ENCODE data around the gene LY6G5C. TPM values are rescaled to one million over a fixed set of nuclear protein-coding genes. Genes with fewer than 3 reads are reported as not detected.

Gene LY6G5C
- total RNA-seq, 1 experiment from 2014 or later, result 1.7 TPM

GRCh38 chr6:31687321-31687720 lies 6.5 kb upstream of the LY6G5C start:
- intact Hi-C loops (cut with micrococcal nuclease), result no loop called here
- BruUV-seq (replicated peaks), result no TSS peak

GRCh38 chr6:31686483-31686882 lies 5.6 kb upstream of the LY6G5C start:
- Histone ChIP-seq H3K4me1 (ENCODE audit: control insufficient read depth in 1 of 2, insufficient read depth in 2 of 2, low read length in 2 of 2) (peaks cover 14 to 21% of the 10 kb centered on the region in 2 experiments), H3K4me2 (ENCODE audit: low read length) (no peak overlapping the region), H3K4me3 (replicated peaks in 1 of 2; ENCODE audit: low read depth in 1 of 2, low read length in 2 of 2) (no peak overlapping the region), H4K20me1 (ENCODE audit: insufficient read depth) (no peaks in the 10 kb centered on the region), H3K9me3 (ENCODE audit: control insufficient read depth in 1 of 2, insufficient read depth in 1 of 2, low read depth in 1 of 2, low read length in 2 of 2) (no peaks in the 10 kb centered on the region), H3K36me3 (ENCODE audit: control insufficient read depth in 1 of 2, insufficient read depth in 2 of 2, low read length in 2 of 2) (peaks cover 7 to 25% of the 10 kb centered on the region in 2 experiments; a peak in 2 of 4 replicates), H3K9ac (ENCODE audit: low read length) (no peak overlapping the region), H3K79me2 (ENCODE audit: insufficient read depth, low read length) (no peaks in the 10 kb centered on the region), H3K27me3 (ENCODE audit: insufficient read depth, low read length) (no peaks in the 10 kb centered on the region), H3K27ac (ENCODE audit: low read depth, low read length) (no peak overlapping the region), H3K9me2 (ENCODE audit: insufficient read depth) (no peaks in the 10 kb centered on the region), H2AFZ (ENCODE audit: low read depth, low read length, poor library complexity, severe bottlenecking) (no peak overlapping the region)
- DNase-seq (ENCODE audit: low read depth, low spot score) (no peak), ATAC-seq (no peak)
- intact Hi-C loops (cut with micrococcal nuclease), result no loop called here
- no TSS peak for BruUV-seq (replicated peaks)
- POLR2A ChIA-PET, result no interaction called here
- CTCF ChIA-PET, result no interaction called here
- RAD21 ChIA-PET (ENCODE audit: low non-redundant PET in 1 of 2, low total read pairs in 2 of 2, uncharacterized antibody in 2 of 2, unreplicated experiment in 2 of 2), result no interaction called here
- TF ChIP-seq, protein P1, sequence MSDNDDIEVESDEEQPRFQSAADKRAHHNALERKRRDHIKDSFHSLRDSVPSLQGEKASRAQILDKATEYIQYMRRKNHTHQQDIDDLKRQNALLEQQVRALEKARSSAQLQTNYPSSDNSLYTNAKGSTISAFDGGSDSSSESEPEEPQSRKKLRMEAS (IDR thresholded peaks at IDR 0.05), result no peak
- TF ChIP-seq CBX3 (IDR thresholded peaks at IDR 0.05; ENCODE audit: low read depth), result no peak
- TF ChIP-seq, protein P2, sequence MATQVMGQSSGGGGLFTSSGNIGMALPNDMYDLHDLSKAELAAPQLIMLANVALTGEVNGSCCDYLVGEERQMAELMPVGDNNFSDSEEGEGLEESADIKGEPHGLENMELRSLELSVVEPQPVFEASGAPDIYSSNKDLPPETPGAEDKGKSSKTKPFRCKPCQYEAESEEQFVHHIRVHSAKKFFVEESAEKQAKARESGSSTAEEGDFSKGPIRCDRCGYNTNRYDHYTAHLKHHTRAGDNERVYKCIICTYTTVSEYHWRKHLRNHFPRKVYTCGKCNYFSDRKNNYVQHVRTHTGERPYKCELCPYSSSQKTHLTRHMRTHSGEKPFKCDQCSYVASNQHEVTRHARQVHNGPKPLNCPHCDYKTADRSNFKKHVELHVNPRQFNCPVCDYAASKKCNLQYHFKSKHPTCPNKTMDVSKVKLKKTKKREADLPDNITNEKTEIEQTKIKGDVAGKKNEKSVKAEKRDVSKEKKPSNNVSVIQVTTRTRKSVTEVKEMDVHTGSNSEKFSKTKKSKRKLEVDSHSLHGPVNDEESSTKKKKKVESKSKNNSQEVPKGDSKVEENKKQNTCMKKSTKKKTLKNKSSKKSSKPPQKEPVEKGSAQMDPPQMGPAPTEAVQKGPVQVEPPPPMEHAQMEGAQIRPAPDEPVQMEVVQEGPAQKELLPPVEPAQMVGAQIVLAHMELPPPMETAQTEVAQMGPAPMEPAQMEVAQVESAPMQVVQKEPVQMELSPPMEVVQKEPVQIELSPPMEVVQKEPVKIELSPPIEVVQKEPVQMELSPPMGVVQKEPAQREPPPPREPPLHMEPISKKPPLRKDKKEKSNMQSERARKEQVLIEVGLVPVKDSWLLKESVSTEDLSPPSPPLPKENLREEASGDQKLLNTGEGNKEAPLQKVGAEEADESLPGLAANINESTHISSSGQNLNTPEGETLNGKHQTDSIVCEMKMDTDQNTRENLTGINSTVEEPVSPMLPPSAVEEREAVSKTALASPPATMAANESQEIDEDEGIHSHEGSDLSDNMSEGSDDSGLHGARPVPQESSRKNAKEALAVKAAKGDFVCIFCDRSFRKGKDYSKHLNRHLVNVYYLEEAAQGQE (IDR thresholded peaks at IDR 0.05; ENCODE audit: low read depth), result no peak
- TF ChIP-seq SIN3A (IDR thresholded peaks at IDR 0.05; ENCODE audit: low read depth), result no peak
- TF ChIP-seq YY1 (IDR thresholded peaks at IDR 0.05; ENCODE audit: extremely low read depth, insufficient replicate concordance, low read depth, low read length), result no peak
- no peak for TF ChIP-seq ELF1 (IDR thresholded peaks at IDR 0.05; ENCODE audit: borderline replicate concordance, low read depth)
- no peak for TF ChIP-seq FOSL1 (IDR thresholded peaks at IDR 0.05; ENCODE audit: low read depth)
- no peak for TF ChIP-seq EGR1 (IDR thresholded peaks at IDR 0.05; ENCODE audit: low read depth)
- no peak for TF ChIP-seq RAD21 (IDR thresholded peaks at IDR 0.05; ENCODE audit: low read depth)
- TF ChIP-seq SP1 (IDR thresholded peaks at IDR 0.05; ENCODE audit: low read depth), result no peak
- TF ChIP-seq TCF7L2 (IDR thresholded peaks at IDR 0.05; ENCODE audit: borderline replicate concordance, extremely low read depth, insufficient read depth, insufficient read length), result no peak
- TF ChIP-seq JUND (IDR thresholded peaks at IDR 0.05), result no peak

More at GRCh38 chr6:31687321-31687720, 6.5 kb upstream of the LY6G5C start:
- Histone ChIP-seq H3K27ac (ENCODE audit: low read depth, low read length) (no peak overlapping the region), H3K9ac (ENCODE audit: low read length) (no peak overlapping the region), H4K20me1 (ENCODE audit: insufficient read depth) (no peaks in the 10 kb centered on the region), H3K4me2 (ENCODE audit: low read length) (no peak overlapping the region), H3K36me3 (ENCODE audit: control insufficient read depth in 1 of 2, insufficient read depth in 2 of 2, low read length in 2 of 2) (peaks cover 7 to 25% of the 10 kb centered on the region in 2 experiments; a peak in 2 of 4 replicates), H3K4me3 (replicated peaks in 1 of 2; ENCODE audit: low read depth in 1 of 2, low read length in 2 of 2) (no peak overlapping the region), H2AFZ (ENCODE audit: low read depth, low read length, poor library complexity, severe bottlenecking) (no peak overlapping the region), H3K9me3 (ENCODE audit: control insufficient read depth in 1 of 2, insufficient read depth in 1 of 2, low read depth in 1 of 2, low read length in 2 of 2) (no peaks in the 10 kb centered on the region), H3K4me1 (ENCODE audit: control insufficient read depth in 1 of 2, insufficient read depth in 2 of 2, low read length in 2 of 2) (peaks cover 11 to 16% of the 10 kb centered on the region in 2 experiments), H3K79me2 (ENCODE audit: insufficient read depth, low read length) (no peaks in the 10 kb centered on the region), H3K27me3 (ENCODE audit: insufficient read depth, low read length) (no peaks in the 10 kb centered on the region), H3K9me2 (ENCODE audit: insufficient read depth) (no peaks in the 10 kb centered on the region)
- POLR2A ChIA-PET, result no interaction called here
- no peak for TF ChIP-seq ELF1 (IDR thresholded peaks at IDR 0.05; ENCODE audit: borderline replicate concordance, low read depth)
- no peak for TF ChIP-seq RAD21 (IDR thresholded peaks at IDR 0.05; ENCODE audit: low read depth)
- TF ChIP-seq SRF (IDR thresholded peaks at IDR 0.05; ENCODE audit: low read depth), result no peak
- no peak for TF ChIP-seq SIN3A (IDR thresholded peaks at IDR 0.05; ENCODE audit: low read depth)
- TF ChIP-seq JUND (IDR thresholded peaks at IDR 0.05), result no peak
- no peak for TF ChIP-seq ATF3 (IDR thresholded peaks at IDR 0.05)
- no peak for TF ChIP-seq CBX3 (IDR thresholded peaks at IDR 0.05; ENCODE audit: low read depth)
- no peak for TF ChIP-seq POLR2AphosphoS5 (IDR thresholded peaks at IDR 0.05; ENCODE audit: low read depth, low read length)
- no peak for TF ChIP-seq TCF7L2 (IDR thresholded peaks at IDR 0.05; ENCODE audit: borderline replicate concordance, extremely low read depth, insufficient read depth, insufficient read length)
- TF ChIP-seq POLR2A (IDR thresholded peaks at IDR 0.05; ENCODE audit: borderline replicate concordance, extremely low read depth, insufficient read depth, insufficient read length), result no peak
- RAD21 ChIA-PET (ENCODE audit: low non-redundant PET in 1 of 2, low total read pairs in 2 of 2, uncharacterized antibody in 2 of 2, unreplicated experiment in 2 of 2), result no interaction called here
- ATAC-seq, result no peak
- CTCF ChIA-PET, result no interaction called here
- no peak for DNase-seq (ENCODE audit: low read depth, low spot score)
